Activated CD4-positive, alpha-beta memory T cell treated with anti-CD3 and anti-CD28 coated beads, Interleukin-2, amount 10 ng/mL, durations not matched to agents 7 days and 5 days (primary cell): ENCODE measurements around the gene THOC2. TPM values are rescaled to one million over a fixed set of nuclear protein-coding genes. Genes with fewer than 3 reads are reported as not detected.
A peak's percentile ranks its signal among the peaks of the same experiment; 100 is the strongest.
"Not testable (repeated sequence)": the region's sequence is repeated elsewhere in the genome, so short reads cannot be mapped to it uniquely, and the experiment has no call there.

Source experiments
- CTCF ChIA-PET: fragments of 350-600 bp; sonication (Branson Sonifier 250); formaldehyde crosslinking; loops from one replicate; lab custom pipeline; 2021; ENCODE audit warnings: antibody characterized with exemption, inconsistent platforms; lab: Charles Lee
- POLR2A ChIA-PET: fragments of 350-600 bp; sonication (Branson Sonifier 250); formaldehyde crosslinking; loops from one replicate; lab custom pipeline; 2021; ENCODE audit warnings: antibody characterized with exemption; lab: Charles Lee
- DNase-seq: peaks from one replicate; pipeline ENCODE4 v3.0.0-alpha.2; 2020
- H3K27ac Mint-ChIP-seq: one replicate; pipeline ENCODE4 v1.8.0; 2021; ENCODE audit warnings: mild to moderate bottlenecking, mixed read lengths
- H3K27me3 Mint-ChIP-seq: one replicate; pipeline ENCODE4 v1.8.0; 2021; ENCODE audit warnings: mixed read lengths
- H3K36me3 Mint-ChIP-seq: one replicate; pipeline ENCODE4 v1.8.0; 2021; ENCODE audit warnings: low read depth, mixed read lengths
- H3K4me1 Mint-ChIP-seq: one replicate; pipeline ENCODE4 v1.8.0; 2021; ENCODE audit warnings: mixed read lengths
- H3K4me3 Mint-ChIP-seq: one replicate; pipeline ENCODE4 v1.8.0; 2021; ENCODE audit warnings: mild to moderate bottlenecking, mixed read lengths
- H3K9me3 Mint-ChIP-seq: one replicate; pipeline ENCODE4 v1.8.0; 2021; ENCODE audit warnings: mixed read lengths
- total RNA-seq, 2 experiments: library from RNA; stranded (reverse); gene quantifications; one replicate each; pipeline ENCODE4 v1.2.3, GENCODE V29; 2021

Gene THOC2
- total RNA-seq, 2 experiments from 2014 or later = 78.7 to 87.3 TPM

GRCh38 chrX:123625477-123625876, 107.4 kb downstream of the THOC2 start:
- Mint-ChIP-seq H3K27me3 (no peaks in the 10 kb centered on the region), H3K27ac (no peak overlapping the region), H3K36me3 (peaks cover 51% of the 10 kb centered on the region), H3K4me3 (no peak overlapping the region), H3K9me3 (no peaks in the 10 kb centered on the region), H3K4me1 (peaks cover 13% of the 10 kb centered on the region)
- ChIA-PET CTCF (no interaction called here), POLR2A (no interaction called here)
- no peak for DNase-seq

GRCh38 chrX:123617007-123617406, 115.8 kb downstream of the THOC2 start:
- no peaks in the 10 kb centered on the region for H3K9me3 Mint-ChIP-seq
- H3K27ac Mint-ChIP-seq = no peak overlapping the region
- H3K36me3 Mint-ChIP-seq = peaks cover 39% of the 10 kb centered on the region
- H3K4me1 Mint-ChIP-seq = no peaks in the 10 kb centered on the region
- no peak overlapping the region for H3K4me3 Mint-ChIP-seq
- DNase-seq = no peak
- CTCF ChIA-PET = no interaction called here
- H3K27me3 Mint-ChIP-seq = no peaks in the 10 kb centered on the region
- POLR2A ChIA-PET = no interaction called here

GRCh38 chrX:123610915-123611314, 121.9 kb downstream of the THOC2 start:
- Mint-ChIP-seq H3K9me3 (no peaks in the 10 kb centered on the region), H3K27me3 (no peaks in the 10 kb centered on the region), H3K36me3 (peaks cover 42% of the 10 kb centered on the region), H3K4me1 (no peaks in the 10 kb centered on the region), H3K4me3 (no peak overlapping the region), H3K27ac (no peak overlapping the region)
- no peak for DNase-seq
- POLR2A ChIA-PET = no interaction called here
- CTCF ChIA-PET = no interaction called here

GRCh38 chrX:123607806-123608205, 125.0 kb downstream of the THOC2 start:
- ChIA-PET POLR2A (no interaction called here), CTCF (no interaction called here)
- no peak overlapping the region for H3K27ac Mint-ChIP-seq
- no peaks in the 10 kb centered on the region for H3K27me3 Mint-ChIP-seq
- H3K36me3 Mint-ChIP-seq = peaks cover 44% of the 10 kb centered on the region
- H3K4me1 Mint-ChIP-seq = no peaks in the 10 kb centered on the region
- DNase-seq = no peak
- no peak overlapping the region for H3K4me3 Mint-ChIP-seq
- no peaks in the 10 kb centered on the region for H3K9me3 Mint-ChIP-seq

GRCh38 chrX:123607270-123607669, 125.6 kb downstream of the THOC2 start:
- DNase-seq = no peak
- ChIA-PET CTCF (no interaction called here), POLR2A (no interaction called here)
- Mint-ChIP-seq H3K27ac (no peak overlapping the region), H3K27me3 (no peaks in the 10 kb centered on the region), H3K4me3 (no peak overlapping the region), H3K9me3 (no peaks in the 10 kb centered on the region), H3K36me3 (peaks cover 45% of the 10 kb centered on the region), H3K4me1 (no peaks in the 10 kb centered on the region)

- H3K4me3 Mint-ChIP-seq = no peak overlapping the region
- H3K27me3 Mint-ChIP-seq = no peaks in the 10 kb centered on the region
- DNase-seq = no peak
- ChIA-PET CTCF (no interaction called here), POLR2A (no interaction called here)
- no peaks in the 10 kb centered on the region for H3K4me1 Mint-ChIP-seq
- no peaks in the 10 kb centered on the region for H3K9me3 Mint-ChIP-seq
- H3K27ac Mint-ChIP-seq = no peak overlapping the region
- peaks cover 33% of the 10 kb centered on the region for H3K36me3 Mint-ChIP-seq
These were observed 129.4 kb downstream of the THOC2 start for GRCh38 chrX:123603491-123603890.

GRCh38 chrX:123601437-123601836, 131.4 kb downstream of the THOC2 start:
- POLR2A ChIA-PET = no interaction called here
- Mint-ChIP-seq H3K36me3 (peaks cover 25% of the 10 kb centered on the region), H3K27me3 (no peaks in the 10 kb centered on the region), H3K4me3 (no peak overlapping the region), H3K9me3 (no peaks in the 10 kb centered on the region), H3K27ac (no peak overlapping the region), H3K4me1 (no peaks in the 10 kb centered on the region)
- CTCF ChIA-PET = no interaction called here
- DNase-seq = no peak

GRCh38 chrX:123600181-123600580, 132.7 kb downstream of the THOC2 start:
- no peaks in the 10 kb centered on the region for H3K9me3 Mint-ChIP-seq
- no peaks in the 10 kb centered on the region for H3K4me1 Mint-ChIP-seq
- no peak overlapping the region for H3K4me3 Mint-ChIP-seq
- POLR2A ChIA-PET = no interaction called here
- CTCF ChIA-PET = no interaction called here
- no peaks in the 10 kb centered on the region for H3K27me3 Mint-ChIP-seq
- peaks cover 21% of the 10 kb centered on the region for H3K36me3 Mint-ChIP-seq
- DNase-seq = no peak
- no peak overlapping the region for H3K27ac Mint-ChIP-seq

- CTCF ChIA-PET = no interaction called here
- H3K4me1 Mint-ChIP-seq = peaks cover 13% of the 10 kb centered on the region
- no peaks in the 10 kb centered on the region for H3K36me3 Mint-ChIP-seq
- peak overlapping the region; percentile 36 for H3K27ac Mint-ChIP-seq
- no peak for DNase-seq
- no peak overlapping the region for H3K4me3 Mint-ChIP-seq
- no peaks in the 10 kb centered on the region for H3K9me3 Mint-ChIP-seq
- H3K27me3 Mint-ChIP-seq = no peaks in the 10 kb centered on the region
- POLR2A ChIA-PET = no interaction called here
These were observed 141.9 kb downstream of the THOC2 start for GRCh38 chrX:123590842-123591486.

- no peak for DNase-seq
- CTCF ChIA-PET = no interaction called here
- no peaks in the 10 kb centered on the region for H3K9me3 Mint-ChIP-seq
- peaks cover 13% of the 10 kb centered on the region for H3K4me1 Mint-ChIP-seq
- POLR2A ChIA-PET = no interaction called here
- no peaks in the 10 kb centered on the region for H3K36me3 Mint-ChIP-seq
- H3K4me3 Mint-ChIP-seq = no peak overlapping the region
- no peak overlapping the region for H3K27ac Mint-ChIP-seq
- no peaks in the 10 kb centered on the region for H3K27me3 Mint-ChIP-seq
These were observed 144.1 kb downstream of the THOC2 start for GRCh38 chrX:123588723-123589122.

GRCh38 chrX:123581586-123581985, 151.3 kb downstream of the THOC2 start:
- Mint-ChIP-seq H3K4me3 (no peak overlapping the region), H3K9me3 (peaks cover 1% of the 10 kb centered on the region), H3K27me3 (peaks cover 1% of the 10 kb centered on the region), H3K27ac (no peak overlapping the region), H3K36me3 (no peaks in the 10 kb centered on the region), H3K4me1 (no peaks in the 10 kb centered on the region)
- POLR2A ChIA-PET = no interaction called here
- CTCF ChIA-PET = no interaction called here
- no peak for DNase-seq

- H3K27me3 Mint-ChIP-seq = peaks cover 2% of the 10 kb centered on the region
- H3K4me1 Mint-ChIP-seq = no peaks in the 10 kb centered on the region
- CTCF ChIA-PET = no interaction called here
- no peak overlapping the region for H3K4me3 Mint-ChIP-seq
- H3K9me3 Mint-ChIP-seq = peaks cover 3% of the 10 kb centered on the region
- no peaks in the 10 kb centered on the region for H3K36me3 Mint-ChIP-seq
- H3K27ac Mint-ChIP-seq = no peak overlapping the region
- POLR2A ChIA-PET = no interaction called here
- DNase-seq = no peak
These were observed 152.1 kb downstream of the THOC2 start for GRCh38 chrX:123580792-123581191.

- H3K36me3 Mint-ChIP-seq, CTCF ChIA-PET, H3K4me1 Mint-ChIP-seq, H3K9me3 Mint-ChIP-seq, H3K27ac Mint-ChIP-seq, DNase-seq, H3K4me3 Mint-ChIP-seq, POLR2A ChIA-PET: not testable (repeated sequence)
- peaks cover 11% of the 10 kb centered on the region for H3K27me3 Mint-ChIP-seq
These were observed 158.8 kb downstream of the THOC2 start for GRCh38 chrX:123574027-123574426.

GRCh38 chrX:123570011-123570590, 162.8 kb downstream of the THOC2 start:
- Mint-ChIP-seq H3K27me3 (peaks cover 13% of the 10 kb centered on the region), H3K36me3 (no peaks in the 10 kb centered on the region), H3K4me1 (no peaks in the 10 kb centered on the region), H3K9me3 (peaks cover 2% of the 10 kb centered on the region), H3K4me3 (no peak overlapping the region), H3K27ac (no peak overlapping the region)
- POLR2A ChIA-PET = no interaction called here
- CTCF ChIA-PET = no interaction called here
- no peak for DNase-seq
